HG03108 (cell line): ENCODE results near the gene SHC1.
"Not testable (repeated sequence)": the region's sequence is repeated elsewhere in the genome, so short reads cannot be mapped to it uniquely, and the experiment has no call there.

Experiments used
- ATAC-seq: cut with Tn5 transposase; IDR thresholded peaks from one replicate; pipeline ENCODE4 v1.9.1; 2021; ENCODE audit warnings: moderate library complexity; ENCODE audit not compliant: unreplicated experiment

SHC1 gene

GRCh38 chr1:154996966-154997701 is 26.6 kb upstream of the SHC1 start:
- ATAC-seq: no peak

DNA sequence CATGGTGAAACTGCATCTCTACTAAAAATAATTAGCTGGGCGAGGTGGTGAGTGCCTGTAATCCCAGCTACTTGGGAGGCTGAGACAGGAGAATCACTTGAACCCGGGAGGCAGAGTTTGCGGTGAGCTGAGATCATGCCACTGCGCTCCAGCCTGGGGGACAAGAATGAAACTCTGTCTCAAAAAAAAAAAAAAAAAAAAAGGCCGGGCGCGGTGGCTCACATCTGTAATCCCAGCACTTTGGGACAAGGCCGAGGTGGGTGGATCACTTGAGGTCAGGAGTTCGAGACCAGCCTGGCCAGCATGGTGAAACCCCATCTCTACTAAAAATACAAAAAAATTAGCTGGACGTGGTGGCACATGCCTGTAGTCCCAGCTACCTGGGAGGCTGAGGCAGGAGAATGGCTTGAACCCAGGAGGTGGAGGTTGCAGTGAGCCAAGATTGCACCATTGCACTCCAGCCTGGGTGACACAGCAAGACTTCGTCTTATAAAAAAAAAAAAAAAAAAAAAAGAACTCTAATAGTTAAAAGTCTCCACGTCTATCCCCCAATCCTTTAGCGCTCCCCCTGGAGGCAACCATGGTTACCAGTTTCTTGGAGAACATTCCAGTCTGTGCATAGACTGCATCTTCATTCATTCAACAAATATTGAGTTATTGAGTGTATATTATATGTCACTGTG is 24.9 kb upstream of the SHC1 start:
- ATAC-seq: not testable (repeated sequence)

GRCh38 chr1:154994591-154994990 is 24.0 kb upstream of the SHC1 start:
- no peak for ATAC-seq

- no peak for ATAC-seq
Observed at GRCh38 chr1:154994269-154994587, 23.7 kb upstream of the SHC1 start.

- no peak for ATAC-seq
Observed at GRCh38 chr1:154993572-154994268, 23.2 kb upstream of the SHC1 start, which contains the start of gene LENEP. Gene LENEP, plus strand, starts transcription at chr1:154993586. Its CDS starts 22 bp downstream, at chr1:154993608.

DNA sequence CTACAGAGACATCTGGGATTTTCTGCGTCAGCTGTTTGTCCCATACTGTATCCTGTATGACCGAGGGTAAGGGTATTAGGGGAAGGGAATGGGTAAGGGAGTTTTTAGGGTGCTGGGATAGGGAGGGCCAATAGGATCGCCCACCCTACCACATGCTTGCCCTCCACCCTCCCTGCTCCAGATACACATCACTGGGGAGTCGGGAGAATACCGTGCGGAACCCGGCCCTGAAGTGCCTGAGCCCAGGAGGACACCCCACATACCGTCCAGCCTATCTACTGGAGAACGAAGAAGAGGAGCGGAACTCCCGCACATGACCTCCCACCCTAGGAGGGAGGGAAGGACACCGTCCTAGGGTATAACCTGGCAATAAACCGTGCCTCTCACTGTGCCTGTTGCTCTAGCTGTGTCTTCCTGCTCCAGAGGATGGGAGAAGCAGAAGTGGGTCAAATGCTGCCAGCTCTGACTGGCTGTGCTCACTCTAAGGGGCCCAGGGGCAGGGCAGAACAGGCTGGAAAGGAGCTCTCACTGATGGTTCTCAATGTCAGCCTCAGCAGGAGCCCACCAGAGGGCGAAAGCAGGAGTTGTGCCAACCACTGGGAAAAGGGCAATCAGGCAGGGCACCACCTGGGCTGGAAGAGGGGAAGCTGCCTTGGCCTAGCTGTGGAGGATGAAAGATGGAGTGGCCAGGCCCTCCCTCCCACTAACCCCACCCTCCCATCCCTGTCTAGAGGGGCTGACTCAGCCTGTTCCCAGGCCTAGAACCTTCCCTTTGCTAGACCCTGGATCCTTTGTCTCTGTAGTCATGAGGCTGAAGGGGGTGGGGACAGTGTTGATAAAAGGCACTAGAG is 22.4 kb upstream of the SHC1 start:
- no peak for ATAC-seq

GRCh38 chr1:154990276-154990675 is 19.7 kb upstream of the SHC1 start:
- no peak for ATAC-seq

DNA sequence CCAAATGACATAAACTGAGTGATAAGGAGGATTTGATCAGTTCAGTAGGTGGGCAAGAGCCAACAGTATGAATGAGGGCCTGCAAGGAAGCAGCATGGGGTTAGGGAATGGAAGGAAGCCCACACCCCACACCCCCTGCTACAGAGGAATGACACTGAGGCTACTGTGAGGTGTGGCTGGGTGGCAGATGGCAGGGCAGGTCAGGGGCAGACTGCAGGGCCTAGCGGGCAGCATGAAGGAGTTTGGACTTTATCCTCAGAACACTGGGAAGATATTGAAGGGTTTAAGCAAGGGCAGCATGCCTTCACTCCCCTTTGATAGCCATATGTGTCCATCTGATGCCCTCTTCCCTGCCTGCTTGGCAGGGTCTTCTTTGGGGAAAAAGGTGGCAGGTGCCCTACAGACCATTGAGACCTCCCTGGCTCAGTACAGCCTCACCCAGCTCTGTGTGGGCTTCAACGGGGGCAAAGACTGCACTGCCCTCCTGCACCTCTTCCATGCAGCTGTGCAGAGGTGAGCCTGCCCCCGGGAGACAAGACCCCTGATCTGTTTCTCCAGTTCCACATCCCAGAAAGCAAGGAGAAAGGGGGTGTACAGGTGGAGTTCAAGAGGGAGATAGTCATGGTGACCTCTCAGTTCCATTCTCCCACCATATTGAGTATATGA is 18.8 kb upstream of the SHC1 start:
- no peak for ATAC-seq

DNA sequence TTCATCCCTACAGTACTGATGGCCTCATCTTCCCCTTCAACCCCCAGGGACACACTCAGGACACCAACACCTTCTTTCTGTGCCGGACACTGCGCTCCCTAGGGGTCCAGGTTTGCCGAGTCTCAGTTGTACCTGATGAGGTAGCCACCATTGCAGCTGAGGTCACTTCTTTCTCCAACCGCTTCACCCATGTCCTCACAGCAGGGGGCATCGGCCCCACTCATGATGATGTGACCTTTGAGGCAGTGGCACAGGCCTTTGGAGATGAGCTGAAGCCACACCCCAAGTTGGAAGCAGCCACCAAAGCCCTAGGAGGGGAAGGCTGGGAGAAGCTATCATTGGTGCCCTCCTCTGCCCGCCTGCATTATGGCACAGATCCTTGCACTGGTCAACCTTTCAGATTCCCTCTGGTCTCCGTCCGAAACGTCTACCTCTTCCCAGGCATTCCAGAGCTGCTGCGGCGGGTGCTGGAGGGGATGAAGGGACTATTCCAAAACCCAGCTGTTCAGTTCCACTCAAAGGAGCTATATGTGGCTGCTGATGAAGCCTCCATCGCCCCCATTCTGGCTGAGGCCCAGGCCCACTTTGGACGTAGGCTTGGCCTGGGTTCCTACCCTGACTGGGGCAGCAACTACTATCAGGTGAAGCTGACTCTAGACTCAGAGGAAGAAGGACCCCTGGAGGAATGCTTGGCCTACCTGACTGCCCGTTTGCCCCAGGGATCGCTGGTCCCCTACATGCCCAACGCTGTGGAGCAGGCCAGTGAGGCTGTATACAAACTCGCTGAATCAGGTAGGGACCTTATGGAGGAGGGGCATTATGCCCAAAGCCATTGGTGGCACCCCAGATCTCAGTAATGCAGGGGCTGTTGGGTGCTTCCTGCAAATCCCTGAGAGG is 17.8 kb upstream of the SHC1 start:
- no peak for ATAC-seq

GRCh38 chr1:154987326-154987725 is 16.8 kb upstream of the SHC1 start:
- ATAC-seq: no peak

GRCh38 chr1:154986736-154987135 is 16.2 kb upstream of the SHC1 start:
- ATAC-seq: not testable (repeated sequence)

DNA sequence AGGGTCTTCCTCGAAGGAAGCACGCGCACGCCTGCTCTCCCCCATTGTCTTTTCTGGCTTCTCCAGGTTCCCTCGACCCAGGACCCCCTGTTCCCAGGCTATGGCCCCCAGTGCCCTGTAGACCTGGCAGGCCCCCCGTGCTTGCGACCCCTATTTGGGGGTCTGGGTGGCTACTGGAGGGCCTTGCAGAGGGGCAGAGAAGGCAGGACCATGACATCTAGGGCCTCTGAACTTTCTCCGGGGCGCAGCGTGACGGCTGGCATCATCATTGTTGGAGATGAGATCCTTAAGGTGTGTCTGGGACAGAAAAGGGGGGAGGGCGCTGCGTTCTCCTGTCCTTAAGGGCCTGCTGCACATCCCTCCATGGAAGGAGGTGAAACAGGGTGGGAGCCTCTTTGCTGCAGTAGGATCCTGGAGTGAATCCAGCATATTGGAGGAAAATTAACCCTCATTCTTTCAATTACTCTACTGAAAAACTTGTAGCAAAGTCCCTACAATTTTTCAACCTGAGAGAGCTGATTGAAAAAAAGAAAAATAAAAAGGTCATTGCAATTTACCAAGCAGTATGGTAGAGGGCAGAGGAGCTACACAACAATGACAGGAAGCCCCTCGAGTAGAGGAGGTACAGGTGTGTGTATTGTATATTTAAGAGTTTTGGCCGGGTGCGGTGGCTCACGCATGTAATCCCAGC is 13.4 kb upstream of the SHC1 start:
- no peak for ATAC-seq

DNA sequence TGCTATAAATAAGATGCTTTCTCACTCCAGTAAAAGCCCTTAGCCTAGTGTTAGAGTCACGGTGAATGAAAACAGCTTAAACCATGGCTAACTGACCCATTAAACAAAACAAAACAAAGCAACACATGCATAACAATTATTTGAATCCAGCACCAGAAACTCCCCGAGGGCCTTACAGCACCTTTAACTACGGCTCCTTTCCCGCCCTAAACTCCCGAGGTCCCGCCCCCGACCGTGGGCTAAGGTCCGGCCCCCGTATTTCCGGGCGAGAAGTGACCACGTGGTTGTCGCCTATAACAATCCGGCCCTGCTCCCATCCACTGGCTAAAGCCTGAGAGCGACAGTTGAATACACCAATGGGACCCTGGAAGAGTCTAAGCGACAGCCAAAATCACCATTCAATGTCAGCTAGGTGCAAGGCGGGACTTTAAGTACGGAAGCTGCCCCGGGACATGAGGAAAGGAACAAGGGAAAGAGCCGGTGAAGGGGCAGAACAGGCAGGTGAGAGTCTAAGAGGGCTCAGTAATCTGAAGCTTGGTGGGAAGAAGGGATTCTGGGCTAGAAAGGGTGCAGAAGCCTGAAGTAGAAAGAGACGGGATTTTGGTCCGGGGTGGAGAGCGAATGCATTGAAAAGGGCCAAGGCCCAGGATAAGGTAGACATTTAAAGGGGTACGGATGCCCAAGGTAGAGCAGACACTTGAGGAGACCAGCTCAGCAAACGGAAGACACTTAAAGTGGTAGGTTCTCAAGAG is 12.5 kb upstream of the SHC1 start, which contains the start of gene FLAD1:
TSS of gene FLAD1 (plus strand) at position 448 of the 752 bp plus-strand sequence. CDS start 351 bp downstream, outside the sequence.
- peak; percentile 97 for ATAC-seq

GRCh38 chr1:154982341-154982740 is 11.8 kb upstream of the SHC1 start:
- ATAC-seq: no peak

- no peak for ATAC-seq
Observed at GRCh38 chr1:154978360-154978759, 7.8 kb upstream of the SHC1 start.

DNA sequence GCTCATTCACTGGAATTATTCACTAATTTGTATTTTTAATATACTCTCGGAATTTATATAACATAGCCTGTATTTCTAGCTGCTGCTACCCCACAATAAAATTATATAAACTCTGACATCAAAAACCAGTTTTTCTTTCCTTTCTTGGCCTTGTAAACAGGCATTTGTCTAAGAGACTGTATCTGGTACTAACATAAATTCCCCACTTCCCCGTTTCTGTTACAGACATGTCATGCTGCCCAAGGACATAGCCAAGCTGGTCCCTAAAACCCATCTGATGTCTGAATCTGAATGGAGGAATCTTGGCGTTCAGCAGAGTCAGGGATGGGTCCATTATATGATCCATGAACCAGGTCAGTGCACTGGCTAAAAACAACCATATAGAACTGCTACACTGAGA is 7.2 kb upstream of the SHC1 start:
- not testable (repeated sequence) for ATAC-seq

GRCh38 chr1:154975409-154976059 is 5.0 kb upstream of the SHC1 start:
- ATAC-seq: no peak
